H1 (cell line): ENCODE results near the gene CNST. TPM values are rescaled to one million over a fixed set of nuclear protein-coding genes. Genes with fewer than 3 reads are reported as not detected.

ENCODE experiments used
- CTCF ChIA-PET: fragments of 300-600 bp; sonication (Branson Sonifier 250); formaldehyde crosslinking; loops from one replicate; lab custom pipeline; 2021; ENCODE audit not compliant: partially characterized antibody; lab: Charles Lee
- POLR2A ChIA-PET: fragments of 300-600 bp; sonication (Branson Sonifier 250); formaldehyde crosslinking; loops from one replicate; lab custom pipeline; 2021; ENCODE audit warnings: inconsistent platforms; ENCODE audit not compliant: partially characterized antibody; lab: Charles Lee
- DNase-seq, 2 experiments: peaks; one replicate each; pipeline versions ENCODE4 v3.0.0 to v3.0.0-alpha.2; 2010 to 2022; ENCODE audit warnings: low spot score in 2 of 2, low read depth in 1 of 2, mixed read lengths in 1 of 2
- FAIRE-seq: peaks from 2 replicates; lab custom pipeline; 2011; peaks lifted over from hg19 to GRCh38; lab: Jason Lieb, UNC
- H2AFZ ChIP-seq: 2 replicates; pipeline ENCODE4 v1.8.1; 2012; ENCODE audit warnings: low read length, inconsistent platforms
- H2AK5ac ChIP-seq: 2 replicates; pipeline ENCODE4 v1.6.1; 2013; ENCODE audit warnings: low read depth, low read length
- H2BK120ac ChIP-seq: replicated peaks from 2 replicates; pipeline ENCODE3; 2013; ENCODE audit warnings: low read depth, low read length, inconsistent platforms
- H2BK12ac ChIP-seq: 2 replicates; pipeline ENCODE4 v1.6.1; 2013; ENCODE audit warnings: low read depth, low read length
- H2BK15ac ChIP-seq: 2 replicates; pipeline ENCODE4 v1.6.1; 2013; ENCODE audit warnings: low read length
- H2BK20ac ChIP-seq: 2 replicates; pipeline ENCODE4 v1.6.1; 2013; ENCODE audit warnings: low read length
- H2BK5ac ChIP-seq: 2 replicates; pipeline ENCODE4 v1.6.1; 2013; ENCODE audit warnings: low read depth, low read length
- H3K14ac ChIP-seq: 2 replicates; pipeline ENCODE4 v1.6.1; 2013; ENCODE audit warnings: inconsistent platforms; ENCODE audit not compliant: insufficient read length
- H3K18ac ChIP-seq: 2 replicates; pipeline ENCODE4 v1.6.1; 2013; ENCODE audit warnings: low read length; ENCODE audit errors: extremely low read depth
- H3K23ac ChIP-seq: 2 replicates; pipeline ENCODE4 v1.6.1; 2013; ENCODE audit warnings: inconsistent platforms; ENCODE audit not compliant: insufficient read length
- H3K23me2 ChIP-seq: 2 replicates; pipeline ENCODE4 v1.6.1; 2013; ENCODE audit warnings: low read depth, low read length
- H3K27ac ChIP-seq: 2 replicates; pipeline ENCODE4 v1.6.1; 2011; ENCODE audit warnings: low read depth, low read length, inconsistent platforms
- H3K27me3 ChIP-seq, 4 experiments: replicated peaks in 1 of 4; 1 replicate in 1 of 4; 2 replicates in 3 of 4; pipeline versions ENCODE4 v1.6.1 to v1.8.1; 2011 to 2013; ENCODE audit warnings: low read length in 3 of 4, mild to moderate bottlenecking in 3 of 4, inconsistent platforms in 2 of 4, mixed read lengths in 2 of 4, moderate library complexity in 1 of 4; ENCODE audit not compliant: control insufficient read depth in 3 of 4, insufficient read depth in 3 of 4; ENCODE audit errors: extremely low read depth in 1 of 4
- H3K36me3 ChIP-seq, 4 experiments: 2 replicates each; pipeline versions ENCODE4 v1.6.1 to v1.8.1; 2011 to 2013; ENCODE audit warnings: mild to moderate bottlenecking in 4 of 4, low read length in 3 of 4, moderate library complexity in 2 of 4, control low read depth in 1 of 4, inconsistent platforms in 1 of 4; ENCODE audit not compliant: insufficient read depth in 4 of 4, control insufficient read depth in 2 of 4
- H3K4ac ChIP-seq: replicated peaks from 2 replicates; pipeline ENCODE3; 2013; ENCODE audit warnings: low read length, low read depth, mixed read lengths, inconsistent platforms; ENCODE audit not compliant: insufficient read length
- H3K4me1 ChIP-seq, 4 experiments: replicated peaks in 1 of 4; 1 replicate in 1 of 4; 2 replicates in 3 of 4; pipeline versions ENCODE4 v1.6.1 to v1.8.1; 2011 to 2013; ENCODE audit warnings: low read length in 3 of 4, inconsistent platforms in 2 of 4, mixed read lengths in 1 of 4; ENCODE audit not compliant: insufficient read depth in 4 of 4, control insufficient read depth in 3 of 4
- H3K4me2 ChIP-seq, 2 experiments: 2 replicates each; pipeline versions ENCODE4 v1.6.1 to v1.8.1; 2011 to 2013; ENCODE audit warnings: low read depth in 2 of 2, low read length in 2 of 2, control low read depth in 1 of 2, inconsistent platforms in 1 of 2, mild to moderate bottlenecking in 1 of 2; ENCODE audit not compliant: insufficient read depth in 1 of 2
- H3K4me3 ChIP-seq, 4 experiments: fragments of 200-600, 300-600 bp in 1 of 4; sonication (generic), shearing (Covaris generic), sonication (Bioruptor Twin) in 1 of 4; 2 replicates each; pipeline versions ENCODE4 v1.5.1 to v1.8.1; 2011 to 2016; ENCODE audit warnings: low read length in 4 of 4, low read depth in 3 of 4, control low read depth in 2 of 4, inconsistent platforms in 2 of 4, mild to moderate bottlenecking in 2 of 4, mixed read lengths in 1 of 4, moderate library complexity in 1 of 4; ENCODE audit not compliant: insufficient read depth in 2 of 4; ENCODE audit errors: extremely low read depth in 1 of 4
- H3K56ac ChIP-seq: replicated peaks from 2 replicates; pipeline ENCODE3; 2013; ENCODE audit warnings: low read depth, mild to moderate bottlenecking, mixed read lengths, low read length, inconsistent platforms; ENCODE audit not compliant: insufficient read length
- H3K79me1 ChIP-seq: 2 replicates; pipeline ENCODE4 v1.6.1; 2013; ENCODE audit warnings: low read depth, low read length, control low read depth
- H3K79me2 ChIP-seq, 2 experiments: 2 replicates each; pipeline versions ENCODE4 v1.6.1 to v1.8.1; 2012 to 2013; ENCODE audit warnings: low read length in 2 of 2, mild to moderate bottlenecking in 2 of 2, inconsistent platforms in 1 of 2; ENCODE audit not compliant: insufficient read depth in 2 of 2, control insufficient read depth in 1 of 2
- H3K9ac ChIP-seq, 4 experiments: replicated peaks in 1 of 4; 1 replicate in 1 of 4; 2 replicates in 3 of 4; pipeline versions ENCODE4 v1.6.1 to v1.8.1; 2011 to 2013; ENCODE audit warnings: low read depth in 3 of 4, low read length in 3 of 4, control low read depth in 2 of 4, mild to moderate bottlenecking in 2 of 4, moderate library complexity in 2 of 4, inconsistent platforms in 1 of 4; ENCODE audit errors: extremely low read depth in 1 of 4
- H3K9me3 ChIP-seq, 2 experiments: 2 replicates each; pipeline versions ENCODE4 v1.6.1 to v1.8.1; 2012 to 2013; ENCODE audit warnings: mild to moderate bottlenecking in 2 of 2, moderate library complexity in 2 of 2, control low read depth in 1 of 2, inconsistent platforms in 1 of 2, low read depth in 1 of 2, low read length in 1 of 2, mixed read lengths in 1 of 2; ENCODE audit not compliant: insufficient read depth in 2 of 2
- H4K20me1 ChIP-seq, 2 experiments: replicated peaks in 1 of 2; 2 replicates each; pipeline versions ENCODE3 to v1.8.1; 2011 to 2013; ENCODE audit warnings: inconsistent platforms in 2 of 2, low read length in 2 of 2, mild to moderate bottlenecking in 1 of 2; ENCODE audit not compliant: insufficient read depth in 2 of 2, control insufficient read depth in 1 of 2
- H4K5ac ChIP-seq: 2 replicates; pipeline ENCODE4 v1.6.1; 2013; ENCODE audit warnings: low read length, low read depth, mixed read lengths, inconsistent platforms; ENCODE audit not compliant: insufficient read length
- H4K8ac ChIP-seq: 2 replicates; pipeline ENCODE4 v1.8.0; 2013; ENCODE audit warnings: mild to moderate bottlenecking, moderate library complexity, low read length, inconsistent platforms; ENCODE audit not compliant: insufficient read depth; ENCODE audit errors: extremely low read depth
- H4K91ac ChIP-seq: replicated peaks from 2 replicates; pipeline ENCODE3; 2013; ENCODE audit warnings: low read length, mixed read lengths, inconsistent platforms; ENCODE audit not compliant: insufficient read length
- BCL11A ChIP-seq, 2 experiments: IDR thresholded peaks; one replicate each; pipeline ENCODE4 v1.6.1; 2011; ENCODE audit warnings: low read depth in 2 of 2, low read length in 2 of 2, mild to moderate bottlenecking in 2 of 2
- CTBP2 ChIP-seq: IDR thresholded peaks from 2 replicates; pipeline ENCODE4 v1.7.0; 2011; ENCODE audit warnings: borderline replicate concordance, mild to moderate bottlenecking, moderate library complexity, mixed read lengths, low read length; ENCODE audit not compliant: insufficient read depth, insufficient read length
- JUN ChIP-seq: IDR thresholded peaks from 2 replicates; pipeline ENCODE4 v1.6.1; 2011; ENCODE audit warnings: low read depth, mild to moderate bottlenecking, improper control_type of control experiment, low read length
- KDM5A ChIP-seq: fragments of 200-600 bp; IDR thresholded peaks from 2 replicates; pipeline ENCODE4 v1.7.1; 2012; ENCODE audit warnings: mild to moderate bottlenecking, low read length, inconsistent platforms, mixed read lengths
- NRF1 ChIP-seq: IDR thresholded peaks from 2 replicates; pipeline ENCODE4 v1.6.1; 2011; ENCODE audit warnings: mild to moderate bottlenecking, low read depth, low read length, improper control_type of control experiment
- PHF8 ChIP-seq: fragments of 200-600 bp; sonication (generic); conservative IDR thresholded peaks from 2 replicates; pipeline ENCODE4 v1.7.1; 2012; ENCODE audit warnings: low read depth, mild to moderate bottlenecking, inconsistent platforms, low read length, moderate library complexity
- POLR2AphosphoS5 ChIP-seq: IDR thresholded peaks from 2 replicates; pipeline ENCODE4 v1.6.1; 2011; ENCODE audit warnings: low read depth, low read length
- RAD21 ChIP-seq, 2 experiments: IDR thresholded peaks in 1 of 2; conservative IDR thresholded peaks in 1 of 2; 2 replicates each; pipeline ENCODE4 v1.6.1; 2011; ENCODE audit warnings: low read depth in 2 of 2, low read length in 2 of 2, improper control_type of control experiment in 1 of 2, inconsistent platforms in 1 of 2, mild to moderate bottlenecking in 1 of 2, moderate library complexity in 1 of 2
- SIN3A ChIP-seq, 2 experiments: IDR thresholded peaks in 1 of 2; conservative IDR thresholded peaks in 1 of 2; 2 replicates each; pipeline ENCODE4 v1.6.1; 2011 to 2012; ENCODE audit warnings: low read length in 2 of 2, improper control_type of control experiment in 1 of 2, low read depth in 1 of 2, mild to moderate bottlenecking in 1 of 2
- YY1 ChIP-seq: IDR thresholded peaks from 2 replicates; pipeline ENCODE4 v1.6.1; 2011; ENCODE audit warnings: low read depth, mild to moderate bottlenecking, low read length
- WGBS, 2 experiments: shearing (Covaris generic) in 1 of 2; methylation state at CpG; one replicate each; pipeline versions ENCODE4 v1.1.6 to v1.1.7; 2013 to 2015; ENCODE audit warnings: low lambda C conversion rate in 2 of 2, mixed read lengths in 2 of 2, inconsistent platforms in 1 of 2, low coverage in 1 of 2, missing lambda C conversion rate in 1 of 2; ENCODE audit not compliant: insufficient replicate concordance in 2 of 2, insufficient coverage in 1 of 2, insufficient read length in 1 of 2; ENCODE audit errors: extremely low coverage in 1 of 2, missing lambda C conversion rate in 1 of 2; 5-methylcytosine and 5-hydroxymethylcytosine counted together
- polyA plus RNA-seq, 7 experiments: library from polyadenylated mRNA; depleted of rRNA in 3 of 7; stranded (reverse) in 5 of 7; unstranded in 2 of 7; fragments of >200 nt in 5 of 7; fragments of 200-250 nt in 2 of 7; gene quantifications; 1 replicate in 5 of 7; 2 replicates in 1 of 7; 4 replicates in 1 of 7; pipeline versions ENCODE4 v1.2.1 to v1.2.3, GENCODE V29; 2011 to 2013; ENCODE audit warnings: missing spikeins in 2 of 7, mixed read lengths in 2 of 7
- total RNA-seq: library from RNA; stranded (reverse); fragmentation: NEBNext Ultra II Directional; extraction: Animal tissue kit (Norgen Biotek cat#: 25700); gene quantifications from 2 replicates; pipeline ENCODE4 v1.2.1, GENCODE V29; 2021

CNST gene
- total and polyA plus RNA-seq, 2 of the 8 experiments (the other 6 are each of a cell fraction or from before 2014, with no cell fraction given) = 5.3 to 21.3 TPM

DNA sequence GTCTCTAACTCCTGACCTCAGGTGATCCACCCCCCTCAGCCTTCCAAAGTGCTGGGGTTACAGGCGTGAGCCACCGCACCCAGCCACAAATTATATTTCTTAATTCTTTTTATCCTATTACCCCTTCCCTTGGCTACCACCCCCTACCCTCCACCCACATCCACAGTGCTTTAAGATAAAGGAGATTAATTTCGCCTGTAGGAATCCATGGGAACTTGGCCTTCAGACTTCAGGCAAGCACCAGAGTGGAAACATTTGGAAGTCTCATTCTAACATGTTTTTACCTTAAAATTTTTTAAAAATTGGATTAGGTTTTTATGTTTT lies 10.4 kb downstream of the CNST start:
- Histone ChIP-seq H3K27ac (no peak overlapping the region; the same call in 1 of the 2 replicates), H3K9ac (no peak overlapping the region), H2BK120ac (no peak overlapping the region), H3K14ac (no peak overlapping the region), H3K27me3 (no peaks in the 10 kb centered on the region), H2BK5ac (no peak overlapping the region), H4K5ac (no peak overlapping the region), H3K36me3 (no peaks in the 10 kb centered on the region)
- WGBS, 2 experiments = 87% methylated on average over 3 of the region's 3 CpGs; no CpG with 5 or more reads in 1 of the 2 experiments
- POLR2A ChIA-PET = no interaction called here
- TF ChIP-seq CTBP2 (no peak), PHF8 (no peak), JUN (no peak), RAD21 (IDR thresholded peaks at IDR 0.05 in 1 of 2, conservative IDR thresholded peaks at IDR 0.05 in 1 of 2; ENCODE audit: low read depth in 2 of 2, low read length in 2 of 2) (no peak), KDM5A (no peak), BCL11A (IDR thresholded peaks at IDR 0.05; ENCODE audit: low read depth in 2 of 2, low read length in 2 of 2) (no peak), NRF1 (no peak), SIN3A (conservative IDR thresholded peaks at IDR 0.05 in 1 of 2, IDR thresholded peaks at IDR 0.05 in 1 of 2; ENCODE audit: low read depth in 1 of 2, low read length in 2 of 2) (no peak), POLR2AphosphoS5 (no peak), YY1 (no peak)
- TF ChIP-seq, all 59 proteins: peak for 0
- CTCF ChIA-PET = no interaction called here
- H3K79me1 ChIP-seq = no peaks in the 10 kb centered on the region
- no peak overlapping the region for H3K23ac ChIP-seq
- no peak overlapping the region for H2BK15ac ChIP-seq
- FAIRE-seq (no peak), DNase-seq (no peak)
- H3K23me2 ChIP-seq = no peaks in the 10 kb centered on the region
- no peak overlapping the region for H2BK12ac ChIP-seq
- no peak overlapping the region for H4K91ac ChIP-seq
- H3K18ac ChIP-seq = no peak overlapping the region
- H3K79me2 ChIP-seq = peaks cover 0 to 37% of the 10 kb centered on the region in 2 experiments; a peak in 2 of 4 replicates
- peaks cover 0 to 3% of the 10 kb centered on the region in 2 experiments for H4K20me1 ChIP-seq
- H3K4me3 ChIP-seq = no peak overlapping the region
- no peaks in the 10 kb centered on the region for H3K4me1 ChIP-seq
- H4K8ac ChIP-seq = no peak overlapping the region
- no peak overlapping the region for H3K56ac ChIP-seq
- H2AK5ac ChIP-seq = no peak overlapping the region
- H3K4me2 ChIP-seq = no peak overlapping the region
- no peak overlapping the region for H2AFZ ChIP-seq
- no peak overlapping the region for H3K4ac ChIP-seq
- no peak overlapping the region for H2BK20ac ChIP-seq
- no peaks in the 10 kb centered on the region for H3K9me3 ChIP-seq
